Dedifferentiated amniotic fluid mesenchymal stem cell (primary cell): ENCODE measurements around the gene DHX30.
A peak's percentile ranks its signal among the peaks of the same experiment; 100 is the strongest.
"Not testable (repeated sequence)": the region's sequence is repeated elsewhere in the genome, so short reads cannot be mapped to it uniquely, and the experiment has no call there.

ENCODE experiments used
- DNase-seq: peaks from one replicate; pipeline ENCODE4 v3.0.0-alpha.2; 2016; ENCODE audit errors: extremely low spot score

The DHX30 gene

GRCh38 chr3:47802734-47803479, at the start of gene DHX30:
Gene DHX30 (plus strand): TSS chr3:47803138. CDS start chr3:47810684, 7,546 bp downstream.
- DNase-seq: peak; percentile 77

- no peak for DNase-seq
Measured at GRCh38 chr3:47758261-47759025, 44.5 kb upstream of the DHX30 start.

GRCh38 chr3:47760207-47760606, 42.7 kb upstream of the DHX30 start:
- not testable (repeated sequence) for DNase-seq

- DNase-seq: no peak
Measured at GRCh38 chr3:47761046-47761445, 41.9 kb upstream of the DHX30 start.

GRCh38 chr3:47762233-47762632, 40.7 kb upstream of the DHX30 start:
- DNase-seq: no peak

GRCh38 chr3:47766186-47766585, 36.8 kb upstream of the DHX30 start:
- no peak for DNase-seq

GRCh38 chr3:47772047-47772446, 30.9 kb upstream of the DHX30 start:
- no peak for DNase-seq

- no peak for DNase-seq
Measured at GRCh38 chr3:47772788-47773187, 30.1 kb upstream of the DHX30 start.

- no peak for DNase-seq
Measured at GRCh38 chr3:47778746-47779145, 24.2 kb upstream of the DHX30 start.

- peak; percentile 19 for DNase-seq
Measured at GRCh38 chr3:47780741-47781684, 21.9 kb upstream of the DHX30 start.

- peak; percentile 96 for DNase-seq
Measured at GRCh38 chr3:47781685-47782445, 21.1 kb upstream of the DHX30 start, which contains the start of gene SMARCC1. Gene SMARCC1 (minus strand): TSS chr3:47781893. CDS start chr3:47781797, 96 bp downstream.

- DNase-seq: no peak
Measured at GRCh38 chr3:47782446-47783308, 20.3 kb upstream of the DHX30 start.

GRCh38 chr3:47783673-47784072, 19.3 kb upstream of the DHX30 start:
- DNase-seq: no peak

- DNase-seq: no peak
Measured at GRCh38 chr3:47791193-47791855, 11.6 kb upstream of the DHX30 start.

GRCh38 chr3:47792699-47793098, 10.2 kb upstream of the DHX30 start:
- DNase-seq: no peak

- no peak for DNase-seq
Measured at GRCh38 chr3:47794544-47794943, 8.4 kb upstream of the DHX30 start.

GRCh38 chr3:47799733-47800132, 3.2 kb upstream of the DHX30 start:
- no peak for DNase-seq

GRCh38 chr3:47803480-47804025, 615 bp downstream of the DHX30 start:
- no peak for DNase-seq

GRCh38 chr3:47804577-47804976, 1.6 kb downstream of the DHX30 start:
- no peak for DNase-seq
